SK-N-MC (cell line): ENCODE data around the gene NEURL1.

Source experiments
- EZH2 ChIP-seq: fragments of 200-600 bp; sonication (generic); IDR thresholded peaks from one replicate; pipeline ENCODE4 v1.6.1; 2017; ENCODE audit warnings: antibody characterized with exemption
- POLR2AphosphoS5 ChIP-seq: IDR thresholded peaks from 2 replicates; pipeline ENCODE4 v1.6.1; 2012; ENCODE audit warnings: mild to moderate bottlenecking, low read depth, low read length, borderline replicate concordance

GRCh38 chr10:103622935-103623574 is 129.6 kb downstream of the NEURL1 start:
- TF ChIP-seq POLR2AphosphoS5 (no peak), EZH2 (no peak)
